HCT116 (cell line): ENCODE measurements around the gene EHD4. TPM values are rescaled to one million over a fixed set of nuclear protein-coding genes. Genes with fewer than 3 reads are reported as not detected.

Source experiments
- ATAC-seq: fragments of 200-7000 bp; cut with Tn5 transposase; 2 replicates; pipeline ENCODE4 v1.9.1; 2020; ENCODE audit warnings: mild to moderate bottlenecking, moderate library complexity
- BruUV-seq: library from RNA; stranded (reverse); fragments of 400-500 nt; replicated peaks from 2 replicates; lab custom pipeline; 2021; lab: Mats Ljungman, UMichigan
- CTCF ChIA-PET: fragments of 300-600 bp; sonication (Branson Sonifier 250); formaldehyde crosslinking; loops from one replicate; lab custom pipeline; 2021; ENCODE audit warnings: antibody characterized with exemption; lab: Charles Lee
- POLR2A ChIA-PET: fragments of 300-600, 350-600 bp; sonication (Branson Sonifier 250); formaldehyde crosslinking; loops from one replicate; lab custom pipeline; 2021; ENCODE audit warnings: antibody characterized with exemption; lab: Charles Lee
- RAD21 ChIA-PET, 2 experiments: fragments of 300-600 bp; sonication (Branson Sonifier 250); formaldehyde crosslinking; loops; one replicate each; lab custom pipeline; 2023; ENCODE audit warnings: low total read pairs in 2 of 2; ENCODE audit not compliant: uncharacterized antibody in 2 of 2, unreplicated experiment in 2 of 2, low non-redundant PET in 1 of 2; lab: Charles Lee
- DNase-seq: peaks from one replicate; pipeline ENCODE4 v3.0.0-alpha.2; 2010; ENCODE audit warnings: low read depth, low spot score
- H2AFZ ChIP-seq: fragments of 200-600 bp; shearing (Covaris generic), sonication (generic); 2 replicates; pipeline ENCODE4 v1.6.1; 2017; ENCODE audit warnings: low read depth, mixed run types, mixed read lengths, antibody characterized with exemption, low read length; ENCODE audit not compliant: poor library complexity, severe bottlenecking
- H3K27ac ChIP-seq: 2 replicates; pipeline ENCODE4 v1.5.1; 2012; ENCODE audit warnings: low read depth, low read length
- H3K27me3 ChIP-seq: fragments of 200-600 bp; sonication (generic); 2 replicates; pipeline ENCODE4 v1.6.1; 2016; ENCODE audit warnings: mixed run types, low read length, mixed read lengths; ENCODE audit not compliant: insufficient read depth
- H3K36me3 ChIP-seq, 2 experiments: fragments of 200-500 bp in 1 of 2; fragments of 200-600 bp in 1 of 2; sonication (Bioruptor generic) in 1 of 2; sonication (generic) in 1 of 2; 2 replicates each; pipeline versions ENCODE4 v1.5.1 to v1.6.1; 2014 to 2016; ENCODE audit warnings: low read length in 2 of 2, inconsistent platforms in 1 of 2, mixed read lengths in 1 of 2, mixed run types in 1 of 2; ENCODE audit not compliant: insufficient read depth in 2 of 2, control insufficient read depth in 1 of 2
- H3K4me1 ChIP-seq, 2 experiments: fragments of 200-600 bp in 1 of 2; sonication (generic) in 1 of 2; 2 replicates each; pipeline versions ENCODE4 v1.5.1 to v1.6.1; 2012 to 2017; ENCODE audit warnings: low read length in 2 of 2, inconsistent platforms in 1 of 2, mild to moderate bottlenecking in 1 of 2, mixed read lengths in 1 of 2, mixed run types in 1 of 2, moderate library complexity in 1 of 2; ENCODE audit not compliant: insufficient read depth in 2 of 2, control insufficient read depth in 1 of 2
- H3K4me2 ChIP-seq: fragments of 200-600 bp; sonication (generic); 2 replicates; pipeline ENCODE4 v1.6.1; 2017; ENCODE audit warnings: mixed run types, low read length, mixed read lengths
- H3K4me3 ChIP-seq, 2 experiments: fragments of 200-600 bp in 1 of 2; sonication (generic) in 1 of 2; replicated peaks in 1 of 2; 2 replicates each; pipeline ENCODE4 v1.5.1; 2011 to 2016; ENCODE audit warnings: low read length in 2 of 2, control low read depth in 1 of 2, low read depth in 1 of 2, mild to moderate bottlenecking in 1 of 2, mixed read lengths in 1 of 2, mixed run types in 1 of 2
- H3K79me2 ChIP-seq: fragments of 200-600 bp; sonication (generic); 2 replicates; pipeline ENCODE4 v1.6.1; 2017; ENCODE audit warnings: mild to moderate bottlenecking, mixed run types, low read length, moderate library complexity, mixed read lengths; ENCODE audit not compliant: insufficient read depth
- H3K9ac ChIP-seq: fragments of 200-600 bp; sonication (generic); 2 replicates; pipeline ENCODE4 v1.6.1; 2016; ENCODE audit warnings: low read length, mixed read lengths
- H3K9me2 ChIP-seq: fragments of 200-600 bp; sonication (generic), shearing (Covaris generic); 2 replicates; pipeline ENCODE4 v1.6.1; 2017; ENCODE audit warnings: mixed run types, mild to moderate bottlenecking, moderate library complexity; ENCODE audit not compliant: insufficient read depth
- H3K9me3 ChIP-seq, 2 experiments: fragments of 200-500 bp in 1 of 2; fragments of 200-600 bp in 1 of 2; sonication (Bioruptor generic) in 1 of 2; sonication (generic) in 1 of 2; 2 replicates each; pipeline ENCODE4 v1.6.1; 2014 to 2017; ENCODE audit warnings: low read length in 2 of 2, mixed read lengths in 2 of 2, inconsistent platforms in 1 of 2, low read depth in 1 of 2, mild to moderate bottlenecking in 1 of 2, mixed run types in 1 of 2, moderate library complexity in 1 of 2; ENCODE audit not compliant: control insufficient read depth in 1 of 2, insufficient read depth in 1 of 2
- H4K20me1 ChIP-seq: fragments of 200-600 bp; sonication (generic), shearing (Covaris generic); 2 replicates; pipeline ENCODE4 v1.6.1; 2017; ENCODE audit warnings: mixed run types, mild to moderate bottlenecking, moderate library complexity; ENCODE audit not compliant: insufficient read depth
- CEBPB ChIP-seq: IDR thresholded peaks from 2 replicates; pipeline ENCODE4 v1.6.1; 2012; ENCODE audit warnings: low read depth
- EZH2phosphoT487 ChIP-seq: fragments of 200-600 bp; IDR thresholded peaks from 2 replicates; pipeline ENCODE4 v1.6.1; 2018; ENCODE audit warnings: antibody characterized with exemption, borderline replicate concordance
- SRF ChIP-seq: IDR thresholded peaks from 2 replicates; pipeline ENCODE4 v1.6.1; 2012; ENCODE audit warnings: low read depth
- intact Hi-C: fragments of 100-400 bp; cut with micrococcal nuclease; formaldehyde crosslinking; loops from 2 replicates; pipeline ENCODE4 v1.10.0; 2022
- total RNA-seq: library from RNA; stranded (reverse); gene quantifications from one replicate; pipeline ENCODE4 v1.2.1, GENCODE V29; 2021; ENCODE audit not compliant: unreplicated experiment
- TF ChIP-seq, protein P1 (sequence below): IDR thresholded peaks from 2 replicates; pipeline ENCODE4 v1.6.1; 2012; ENCODE audit warnings: low read depth

Gene EHD4
- total RNA-seq, 1 experiment from 2014 or later = 28.0 TPM

GRCh38 chr15:41932511-41933289 lies 39.7 kb downstream of the EHD4 start:
- Histone ChIP-seq H3K27ac (no peak overlapping the region), H3K4me1 (peaks cover 42 to 84% of the 10 kb centered on the region in 2 experiments), H3K9me2 (no peaks in the 10 kb centered on the region), H3K36me3 (peaks cover 0 to 4% of the 10 kb centered on the region in 2 experiments; a peak in 1 of 4 replicates), H3K27me3 (no peaks in the 10 kb centered on the region), H3K9ac (0 out of 2 replicates have a peak overlapping the region, but pooled peaks have one; percentile 51), H3K4me3 (no peak overlapping the region), H3K9me3 (no peaks in the 10 kb centered on the region; a peak in 1 of 4 replicates), H3K79me2 (peaks cover 58% of the 10 kb centered on the region; the same call in 1 of the 2 replicates), H3K4me2 (peak overlapping the region; percentile 78), H4K20me1 (no peaks in the 10 kb centered on the region), H2AFZ (no peak overlapping the region)
- POLR2A ChIA-PET = no interaction called here
- no TSS peak for BruUV-seq
- TF ChIP-seq SRF = no peak
- TF ChIP-seq, protein P1, sequence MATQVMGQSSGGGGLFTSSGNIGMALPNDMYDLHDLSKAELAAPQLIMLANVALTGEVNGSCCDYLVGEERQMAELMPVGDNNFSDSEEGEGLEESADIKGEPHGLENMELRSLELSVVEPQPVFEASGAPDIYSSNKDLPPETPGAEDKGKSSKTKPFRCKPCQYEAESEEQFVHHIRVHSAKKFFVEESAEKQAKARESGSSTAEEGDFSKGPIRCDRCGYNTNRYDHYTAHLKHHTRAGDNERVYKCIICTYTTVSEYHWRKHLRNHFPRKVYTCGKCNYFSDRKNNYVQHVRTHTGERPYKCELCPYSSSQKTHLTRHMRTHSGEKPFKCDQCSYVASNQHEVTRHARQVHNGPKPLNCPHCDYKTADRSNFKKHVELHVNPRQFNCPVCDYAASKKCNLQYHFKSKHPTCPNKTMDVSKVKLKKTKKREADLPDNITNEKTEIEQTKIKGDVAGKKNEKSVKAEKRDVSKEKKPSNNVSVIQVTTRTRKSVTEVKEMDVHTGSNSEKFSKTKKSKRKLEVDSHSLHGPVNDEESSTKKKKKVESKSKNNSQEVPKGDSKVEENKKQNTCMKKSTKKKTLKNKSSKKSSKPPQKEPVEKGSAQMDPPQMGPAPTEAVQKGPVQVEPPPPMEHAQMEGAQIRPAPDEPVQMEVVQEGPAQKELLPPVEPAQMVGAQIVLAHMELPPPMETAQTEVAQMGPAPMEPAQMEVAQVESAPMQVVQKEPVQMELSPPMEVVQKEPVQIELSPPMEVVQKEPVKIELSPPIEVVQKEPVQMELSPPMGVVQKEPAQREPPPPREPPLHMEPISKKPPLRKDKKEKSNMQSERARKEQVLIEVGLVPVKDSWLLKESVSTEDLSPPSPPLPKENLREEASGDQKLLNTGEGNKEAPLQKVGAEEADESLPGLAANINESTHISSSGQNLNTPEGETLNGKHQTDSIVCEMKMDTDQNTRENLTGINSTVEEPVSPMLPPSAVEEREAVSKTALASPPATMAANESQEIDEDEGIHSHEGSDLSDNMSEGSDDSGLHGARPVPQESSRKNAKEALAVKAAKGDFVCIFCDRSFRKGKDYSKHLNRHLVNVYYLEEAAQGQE = no peak
- TF ChIP-seq EZH2phosphoT487 = no peak
- TF ChIP-seq CEBPB = no peak
- RAD21 ChIA-PET = no interaction called here
- intact Hi-C loops = no loop called here
- DNase-seq (no peak), ATAC-seq (no peak)
- CTCF ChIA-PET = interaction anchor here (1.1 kb wide), 1 partner anchor 28 kb away, joined by 4 read pairs; no protein-coding TSS in a partner anchor
